ENCODE data around the gene NXNL1. TPM values are rescaled to one million over a fixed set of nuclear protein-coding genes. Genes with fewer than 3 reads are reported as not detected.

The NXNL1 gene
- total and polyA plus RNA-seq, 2 donors (not counting 3 experiments of a cell fraction or from before 2014, with no cell fraction given), result not detected

DNA sequence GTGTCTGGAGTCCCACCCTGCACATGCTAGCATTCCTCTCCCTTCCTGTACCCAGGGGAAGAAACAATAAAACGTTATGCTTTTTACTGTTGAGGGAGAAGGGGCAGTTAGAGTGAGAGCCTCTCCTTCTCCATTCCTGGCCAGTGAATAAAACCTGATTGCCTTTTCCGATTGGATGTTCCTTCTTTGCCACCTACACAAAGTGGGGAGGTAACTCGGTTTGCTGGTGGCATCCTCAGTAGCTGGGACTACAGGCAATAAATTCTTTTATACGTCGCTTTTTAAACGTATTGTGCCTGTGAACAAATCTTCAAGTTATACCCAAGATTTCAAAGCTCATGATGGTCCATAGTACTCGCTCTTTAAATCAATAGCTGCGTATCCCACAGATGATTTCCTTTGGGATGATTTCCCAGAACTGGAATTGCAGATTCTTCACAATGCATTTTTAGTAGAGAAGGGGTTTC is 41.5 kb downstream of the NXNL1 start:
- Histone ChIP-seq H3K9me1 (replicated peaks; ENCODE audit: control insufficient read depth, extremely low read depth, insufficient read depth, low read length) (no peaks in the 10 kb centered on the region), H3K27me3 (ENCODE audit: control insufficient read depth in 2 of 2, insufficient read depth in 2 of 2, low read length in 2 of 2) (no peaks in the 10 kb centered on the region), H2AFZ (ENCODE audit: low read depth, low read length) (peak overlapping the region; percentile 61), H3K4me3 (replicated peaks in 1 of 3; ENCODE audit: insufficient read depth in 1 of 3, low read depth in 1 of 3, low read length in 3 of 3) (peak overlapping the region; percentile 27 to 63 (median 32)), H4K20me1 (replicated peaks; ENCODE audit: control insufficient read depth, extremely low read depth, insufficient read depth, low read length) (no peaks in the 10 kb centered on the region), H3K36me3 (ENCODE audit: control insufficient read depth in 2 of 2, extremely low read depth in 1 of 2, insufficient read depth in 2 of 2, low read length in 2 of 2) (no peaks in the 10 kb centered on the region), H3K79me2 (ENCODE audit: control insufficient read depth, insufficient read depth, low read length) (no peaks in the 10 kb centered on the region), H3K9ac (replicated peaks; ENCODE audit: extremely low read depth, insufficient read depth, low read length) (peak overlapping the region; percentile 35), H3K9me3 (replicated peaks; ENCODE audit: control insufficient read depth, insufficient read depth, low read length) (no peaks in the 10 kb centered on the region), H3K4me2 (ENCODE audit: insufficient read depth, low read length) (peak overlapping the region; percentile 75), H3K4me1 (ENCODE audit: control insufficient read depth, extremely low read depth, insufficient read depth, low read length) (peaks cover 14% of the 10 kb centered on the region), H3K27ac (ENCODE audit: insufficient read depth, low read depth, low read length) (peak overlapping the region; percentile 64)
- FAIRE-seq (no peak), DNase-seq (ENCODE audit: low read depth, low spot score) (no peak)
- TF ChIP-seq, protein P1, sequence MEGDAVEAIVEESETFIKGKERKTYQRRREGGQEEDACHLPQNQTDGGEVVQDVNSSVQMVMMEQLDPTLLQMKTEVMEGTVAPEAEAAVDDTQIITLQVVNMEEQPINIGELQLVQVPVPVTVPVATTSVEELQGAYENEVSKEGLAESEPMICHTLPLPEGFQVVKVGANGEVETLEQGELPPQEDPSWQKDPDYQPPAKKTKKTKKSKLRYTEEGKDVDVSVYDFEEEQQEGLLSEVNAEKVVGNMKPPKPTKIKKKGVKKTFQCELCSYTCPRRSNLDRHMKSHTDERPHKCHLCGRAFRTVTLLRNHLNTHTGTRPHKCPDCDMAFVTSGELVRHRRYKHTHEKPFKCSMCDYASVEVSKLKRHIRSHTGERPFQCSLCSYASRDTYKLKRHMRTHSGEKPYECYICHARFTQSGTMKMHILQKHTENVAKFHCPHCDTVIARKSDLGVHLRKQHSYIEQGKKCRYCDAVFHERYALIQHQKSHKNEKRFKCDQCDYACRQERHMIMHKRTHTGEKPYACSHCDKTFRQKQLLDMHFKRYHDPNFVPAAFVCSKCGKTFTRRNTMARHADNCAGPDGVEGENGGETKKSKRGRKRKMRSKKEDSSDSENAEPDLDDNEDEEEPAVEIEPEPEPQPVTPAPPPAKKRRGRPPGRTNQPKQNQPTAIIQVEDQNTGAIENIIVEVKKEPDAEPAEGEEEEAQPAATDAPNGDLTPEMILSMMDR (IDR thresholded peaks at IDR 0.05; ENCODE audit: extremely low read depth in 1 of 2, insufficient read depth in 1 of 2, low read depth in 1 of 2, low read length in 2 of 2), result no peak
- TF ChIP-seq POLR2A (IDR thresholded peaks at IDR 0.05; ENCODE audit: low read depth, low read length), result no peak
- TF ChIP-seq, protein P2, sequence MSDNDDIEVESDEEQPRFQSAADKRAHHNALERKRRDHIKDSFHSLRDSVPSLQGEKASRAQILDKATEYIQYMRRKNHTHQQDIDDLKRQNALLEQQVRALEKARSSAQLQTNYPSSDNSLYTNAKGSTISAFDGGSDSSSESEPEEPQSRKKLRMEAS (IDR thresholded peaks at IDR 0.05; ENCODE audit: insufficient read depth, insufficient read length), result no peak
- no peak for TF ChIP-seq POLR2AphosphoS5 (IDR thresholded peaks at IDR 0.05; ENCODE audit: insufficient read depth, low read depth, low read length)
- no peak for TF ChIP-seq EZH2 (IDR thresholded peaks at IDR 0.05; ENCODE audit: borderline replicate concordance, low read depth, low read length, severe bottlenecking)
- TF ChIP-seq FOS (IDR thresholded peaks at IDR 0.05; ENCODE audit: borderline replicate concordance, insufficient read depth, low read length), result no peak
- no peak for TF ChIP-seq GATA2 (IDR thresholded peaks at IDR 0.05; ENCODE audit: insufficient read depth, insufficient read length, low read depth, low read length)
- no peak for TF ChIP-seq JUN (IDR thresholded peaks at IDR 0.05; ENCODE audit: borderline replicate concordance, insufficient read depth, insufficient read length, low read depth)
- ChIA-PET POLR2A (interaction anchor here (0.7 to 1.3 kb wide), 4 partner anchors 14 to 447 kb away, joined by 3 to 4 read pairs (median 4); partner anchors contain the start of gene BST2), CTCF (interaction anchor here (0.5 to 1.6 kb wide), 18 partner anchors 10 to 440 kb away, joined by 3 to 12 read pairs (median 4); partner anchors contain the start of genes BST2, CCDC194, DDA1 and MRPL34)
- intact Hi-C loops (cut with micrococcal nuclease) (loop anchor here (2.0 kb wide), 1 partner anchor 52 kb away; the partner anchor contains the start of gene SLC27A1), dilution Hi-C loops (cut with MboI; ENCODE audit: extremely low pct_ligation_motif_present, low sequenced_read_pairs) (no loop called here)
- BruUV-seq (replicated peaks), result TSS peak; percentile 98
